ENCODE results near the gene CT45A8.
A peak's percentile ranks its signal among the peaks of the same experiment; 100 is the strongest.
"Not testable (repeated sequence)": the region's sequence is repeated elsewhere in the genome, so short reads cannot be mapped to it uniquely, and the experiment has no call there.

DNA sequence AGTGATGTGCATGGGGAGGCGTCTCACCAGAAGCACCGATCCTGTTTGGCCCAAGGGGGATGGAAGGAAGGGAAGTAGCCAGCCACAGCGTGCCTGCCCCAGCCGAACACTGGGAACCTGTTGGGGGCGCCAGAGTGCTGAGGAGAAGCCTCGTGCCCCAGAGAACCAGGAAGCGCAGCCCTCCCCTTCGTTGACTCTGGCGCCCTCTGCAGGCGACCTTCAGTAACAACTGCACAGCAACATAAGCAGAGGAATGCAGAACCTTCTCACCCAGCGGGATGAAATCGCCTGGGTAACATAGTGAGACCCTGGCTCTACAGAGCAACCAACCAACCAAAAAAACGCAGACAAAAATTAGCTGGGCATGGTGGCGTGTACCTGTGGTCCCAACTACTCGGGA, 34.6 kb upstream of the CT45A8 start:
- TF ChIP-seq, protein P1, sequence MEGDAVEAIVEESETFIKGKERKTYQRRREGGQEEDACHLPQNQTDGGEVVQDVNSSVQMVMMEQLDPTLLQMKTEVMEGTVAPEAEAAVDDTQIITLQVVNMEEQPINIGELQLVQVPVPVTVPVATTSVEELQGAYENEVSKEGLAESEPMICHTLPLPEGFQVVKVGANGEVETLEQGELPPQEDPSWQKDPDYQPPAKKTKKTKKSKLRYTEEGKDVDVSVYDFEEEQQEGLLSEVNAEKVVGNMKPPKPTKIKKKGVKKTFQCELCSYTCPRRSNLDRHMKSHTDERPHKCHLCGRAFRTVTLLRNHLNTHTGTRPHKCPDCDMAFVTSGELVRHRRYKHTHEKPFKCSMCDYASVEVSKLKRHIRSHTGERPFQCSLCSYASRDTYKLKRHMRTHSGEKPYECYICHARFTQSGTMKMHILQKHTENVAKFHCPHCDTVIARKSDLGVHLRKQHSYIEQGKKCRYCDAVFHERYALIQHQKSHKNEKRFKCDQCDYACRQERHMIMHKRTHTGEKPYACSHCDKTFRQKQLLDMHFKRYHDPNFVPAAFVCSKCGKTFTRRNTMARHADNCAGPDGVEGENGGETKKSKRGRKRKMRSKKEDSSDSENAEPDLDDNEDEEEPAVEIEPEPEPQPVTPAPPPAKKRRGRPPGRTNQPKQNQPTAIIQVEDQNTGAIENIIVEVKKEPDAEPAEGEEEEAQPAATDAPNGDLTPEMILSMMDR (IDR thresholded peaks at IDR 0.05; ENCODE audit: low read depth, low read length, poor library complexity, severe bottlenecking), result peak; percentile 18
- not testable (repeated sequence) for TF ChIP-seq EZH2phosphoT487 (IDR thresholded peaks at IDR 0.05; ENCODE audit: borderline replicate concordance, low read length)

All from DOHH2 (cell line).